Lower leg skin (tissue), 4 donors: ENCODE results near the gene HOXA1. TPM values are rescaled to one million over a fixed set of nuclear protein-coding genes. Genes with fewer than 3 reads are reported as not detected.

Source experiments
- total RNA-seq, 4 donors: library from RNA; depleted of rRNA; stranded (reverse); fragments of >200 nt; gene quantifications; one replicate each; pipeline ENCODE4 v1.1.0, GENCODE V29; 2016

HOXA1 gene
- total RNA-seq, 4 donors from 2014 or later = 0.63 to 3.2 (median 1.9) TPM

Other genes with a start within 250 kb of the HOXA1 start
- 10 to 100 TPM; 13.2 to 18.2 (median 15.0) TPM for gene SKAP2, start 231.4 kb downstream of the HOXA1 start, total RNA-seq
- gene HOXA2, start 6.7 kb upstream of the HOXA1 start, total RNA-seq = 1 to 10 TPM in 3 of 4 donors, under 1 TPM in 1; 0.39 to 2.5 (median 1.8) TPM
- gene HOXA4, start 34.8 kb upstream of the HOXA1 start, total RNA-seq = 1 to 10 TPM; 1.3 to 2.9 (median 2.0) TPM
- 10 to 100 TPM in 1 of 4 donors, 1 to 10 TPM in 3; 5.1 to 15.1 (median 6.1) TPM for gene HOXA5, start 47.7 kb upstream of the HOXA1 start, total RNA-seq
- gene HOXA6, start 51.8 kb upstream of the HOXA1 start, total RNA-seq = 10 to 100 TPM in 3 of 4 donors, 1 to 10 TPM in 1; 5.7 to 15.4 (median 12.4) TPM
- gene HOXA3, start 56.6 kb upstream of the HOXA1 start, total RNA-seq = 10 to 100 TPM in 2 of 4 donors, 1 to 10 TPM in 2; 4.9 to 20.2 (median 13.2) TPM
- gene HOXA7, start 60.7 kb upstream of the HOXA1 start, total RNA-seq = 10 to 100 TPM; 10.0 to 26.1 (median 18.1) TPM
- gene HOXA9, start 69.5 kb upstream of the HOXA1 start, total RNA-seq = 10 to 100 TPM; 43.1 to 50.1 (median 46.9) TPM
- 10 to 100 TPM in 1 of 4 donors, 1 to 10 TPM in 3; 4.9 to 11.2 (median 6.7) TPM for gene HOXA10, start 78.3 kb upstream of the HOXA1 start, total RNA-seq
- gene HOXA11, start 89.2 kb upstream of the HOXA1 start, total RNA-seq = 1 to 10 TPM in 2 of 4 donors, under 1 TPM in 1, not detected in 1; 0.27 to 1.4 (median 1.0) TPM
- under 1 TPM; 0.11 to 0.54 (median 0.27) TPM for gene HOXA13, start 104.1 kb upstream of the HOXA1 start, total RNA-seq
- gene EVX1, start 146.8 kb upstream of the HOXA1 start, total RNA-seq = not detected